GM18507 (cell line): ENCODE data around the gene CXCL17.
"Not testable (repeated sequence)": the region's sequence is repeated elsewhere in the genome, so short reads cannot be mapped to it uniquely, and the experiment has no call there.

Experiments
- DNase-seq: peaks from one replicate; pipeline ENCODE4 v3.0.0; 2011; ENCODE audit warnings: low read depth; ENCODE audit not compliant: insufficient read length; ENCODE audit errors: extremely low spot score
- FAIRE-seq: peaks from 2 replicates; lab custom pipeline; 2011; peaks lifted over from hg19 to GRCh38; lab: Jason Lieb, UNC

The CXCL17 gene, protein sequence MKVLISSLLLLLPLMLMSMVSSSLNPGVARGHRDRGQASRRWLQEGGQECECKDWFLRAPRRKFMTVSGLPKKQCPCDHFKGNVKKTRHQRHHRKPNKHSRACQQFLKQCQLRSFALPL

GRCh38 chr19:42442833-42443232 lies at the start of gene CXCL17:
CXCL17 (minus strand) TSS chr19:42442946; CDS start chr19:42442832, 114 bp downstream.
- FAIRE-seq (no peak), DNase-seq (no peak)

GRCh38 chr19:42488783-42489521 lies 46.2 kb upstream of the CXCL17 start:
- FAIRE-seq (no peak), DNase-seq (no peak)

DNA sequence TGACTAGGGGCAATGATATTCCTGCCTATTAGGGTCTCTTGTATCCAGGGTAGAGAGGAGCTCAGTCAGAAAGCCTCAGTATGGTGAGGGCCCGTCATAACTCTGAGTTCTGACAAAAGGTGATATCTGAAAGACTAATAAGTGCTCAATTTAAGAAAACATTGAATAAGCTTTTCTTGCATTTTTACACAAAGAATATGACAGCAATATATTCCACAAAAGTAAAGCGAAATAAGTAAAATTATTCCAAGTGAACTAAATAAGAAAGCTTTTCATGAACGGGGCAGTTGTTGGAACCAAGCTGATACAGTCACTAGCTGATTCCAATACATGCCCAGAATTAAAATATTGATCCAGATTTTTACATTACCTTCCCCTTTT lies 45.0 kb upstream of the CXCL17 start:
- DNase-seq, result no peak
- FAIRE-seq, result no peak

DNA sequence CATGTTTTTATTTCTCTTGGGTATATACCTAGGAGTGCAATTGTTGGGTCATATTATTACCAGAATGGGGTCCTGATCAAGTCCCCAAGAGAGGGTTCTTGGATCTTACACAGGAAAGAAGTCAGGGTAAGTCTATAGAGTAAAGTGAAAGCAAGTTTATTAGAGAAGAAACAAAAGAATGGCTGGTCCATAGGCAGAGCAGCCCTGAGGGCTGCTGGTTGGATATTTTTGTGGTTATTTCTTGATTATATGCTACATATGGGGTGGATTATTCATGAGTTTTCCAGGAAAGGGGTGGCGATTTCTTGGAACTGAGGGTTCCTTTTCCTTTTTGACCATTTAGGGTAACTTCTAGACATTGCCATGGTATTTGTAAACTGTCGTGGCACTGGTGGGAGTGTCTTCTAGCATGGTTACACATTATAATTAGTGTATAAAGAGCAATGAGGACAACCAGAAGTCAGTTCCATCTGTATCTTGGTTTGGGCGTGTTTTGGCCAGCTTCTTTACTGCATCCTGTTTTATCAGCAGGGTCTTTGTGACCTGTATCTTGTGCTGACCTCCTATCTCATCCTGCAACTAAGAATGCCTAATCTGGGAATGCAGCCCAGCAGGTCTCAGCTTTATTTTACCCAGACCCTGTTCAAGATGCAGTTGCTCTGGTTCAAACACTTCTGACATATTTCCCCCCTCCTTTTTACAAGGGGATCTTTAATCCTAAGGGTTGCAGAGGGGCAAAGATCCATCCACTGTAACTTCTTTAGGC lies 44.5 kb upstream of the CXCL17 start:
- FAIRE-seq, result no peak
- DNase-seq, result no peak

- FAIRE-seq, result peak; percentile 65
- not testable (repeated sequence) for DNase-seq
Observed at GRCh38 chr19:42485036-42485435, 42.3 kb upstream of the CXCL17 start.

- DNase-seq (no peak), FAIRE-seq (no peak)
Observed at GRCh38 chr19:42480335-42481095, 37.8 kb upstream of the CXCL17 start.

DNA sequence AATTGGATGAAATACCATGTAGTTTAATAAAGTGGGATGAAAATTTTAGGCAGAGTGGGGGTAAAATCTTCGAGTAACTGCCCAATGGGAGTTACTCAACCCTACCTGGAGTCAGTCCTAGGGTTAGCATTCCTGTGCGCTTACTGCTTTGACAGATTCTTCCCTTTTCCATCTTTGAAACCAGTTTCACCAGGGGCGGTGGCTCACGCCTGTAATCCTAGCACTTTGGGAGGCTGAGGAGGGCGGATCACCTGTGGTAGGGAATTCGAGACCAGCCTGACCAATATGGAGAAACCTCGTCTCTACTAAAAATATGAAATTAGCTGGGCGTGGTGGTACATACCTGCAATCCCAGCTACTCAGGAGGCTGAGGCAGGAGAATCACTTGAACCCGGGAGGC lies 37.0 kb upstream of the CXCL17 start:
- no peak for FAIRE-seq

GRCh38 chr19:42478765-42479311 lies 36.1 kb upstream of the CXCL17 start:
- FAIRE-seq, result no peak
- no peak for DNase-seq

More for the DNA sequence above, 37.0 kb upstream of the CXCL17 start:
- no peak for DNase-seq

GRCh38 chr19:42477933-42478332 lies 35.2 kb upstream of the CXCL17 start:
- FAIRE-seq, result no peak
- no peak for DNase-seq

GRCh38 chr19:42477117-42477516 lies 34.4 kb upstream of the CXCL17 start:
- FAIRE-seq (no peak), DNase-seq (no peak)

DNA sequence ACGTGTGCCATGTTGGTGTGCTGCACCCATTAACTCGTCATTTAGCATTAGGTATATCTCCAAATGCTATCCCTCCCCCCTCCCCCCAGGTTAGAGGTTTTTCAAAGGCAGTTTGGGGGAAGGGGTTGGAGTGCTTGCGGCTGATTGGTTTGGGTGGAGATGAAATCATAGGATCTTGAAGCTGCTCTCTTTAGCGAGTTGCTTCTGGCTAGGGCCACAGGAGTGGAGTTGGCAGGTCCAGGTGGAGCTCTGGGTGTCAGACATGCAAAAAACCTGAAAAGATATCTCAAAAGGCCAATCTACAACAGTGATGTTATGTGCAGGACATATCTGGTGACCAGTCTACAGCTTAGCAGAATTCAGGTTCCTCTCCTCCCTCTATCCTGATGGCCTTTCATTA lies 32.6 kb upstream of the CXCL17 start:
- no peak for DNase-seq
- no peak for FAIRE-seq

DNA sequence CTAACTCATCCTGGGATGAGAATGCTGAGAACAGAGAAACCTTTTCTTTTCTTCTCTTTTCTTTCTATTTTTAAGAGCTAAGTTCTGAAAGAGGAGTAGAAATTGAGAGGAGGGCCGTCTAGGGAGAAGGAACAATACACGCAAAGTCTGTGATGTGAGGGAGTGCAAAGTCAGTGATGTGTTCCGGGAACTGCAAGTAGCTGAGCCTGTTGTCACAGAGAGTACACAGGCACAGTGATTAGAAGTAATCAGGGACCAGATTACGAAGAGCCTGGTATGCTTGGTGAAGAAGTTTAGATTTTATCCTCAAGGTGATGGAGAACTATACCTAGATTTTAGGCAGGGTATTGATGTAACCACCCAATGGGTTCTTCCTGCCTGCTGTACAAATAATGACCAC lies 32.0 kb upstream of the CXCL17 start:
- FAIRE-seq, result no peak
- DNase-seq, result no peak

DNA sequence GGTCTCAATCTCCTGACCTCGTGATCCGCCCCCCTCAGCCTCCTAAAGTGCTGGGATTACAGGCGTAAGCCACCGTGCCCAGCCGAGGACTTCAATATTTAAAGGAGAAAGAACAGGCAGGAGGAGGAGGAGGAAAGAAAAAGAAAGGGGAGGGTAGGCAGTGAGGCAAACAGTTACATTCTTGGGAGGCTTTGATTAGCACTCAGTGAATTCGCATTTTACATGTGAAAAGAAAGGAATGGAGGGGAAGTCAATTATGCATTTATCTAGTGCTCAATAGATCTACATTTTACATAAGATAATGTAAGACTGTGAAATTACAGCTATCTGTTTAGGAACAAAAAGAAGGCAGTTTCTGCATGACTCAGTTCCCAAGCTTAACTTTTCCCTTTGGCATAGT lies 30.9 kb upstream of the CXCL17 start:
- FAIRE-seq (no peak), DNase-seq (no peak)

GRCh38 chr19:42472402-42473147 lies 29.8 kb upstream of the CXCL17 start:
- FAIRE-seq (no peak), DNase-seq (no peak)

GRCh38 chr19:42471554-42472249 lies 29.0 kb upstream of the CXCL17 start:
- FAIRE-seq (no peak), DNase-seq (no peak)

- DNase-seq, result no peak
- FAIRE-seq, result peak; percentile 51
Observed at GRCh38 chr19:42469311-42470235, 26.8 kb upstream of the CXCL17 start.

GRCh38 chr19:42468273-42468796 lies 25.6 kb upstream of the CXCL17 start:
- FAIRE-seq (no peak), DNase-seq (no peak)
